Glomerular visceral epithelial cell (primary cell): ENCODE results near the gene MGST3.
"Not testable (repeated sequence)": the region's sequence is repeated elsewhere in the genome, so short reads cannot be mapped to it uniquely, and the experiment has no call there.

ENCODE experiments used
- DNase-seq: peaks from one replicate; pipeline ENCODE4 v3.0.0-alpha.2; 2016; ENCODE audit errors: extremely low spot score

The MGST3 gene

GRCh38 chr1:165629151-165629550 is 1.9 kb upstream of the MGST3 start:
- DNase-seq: no peak

GRCh38 chr1:165629848-165630628 is 996 bp upstream of the MGST3 start:
- DNase-seq: no peak

DNA sequence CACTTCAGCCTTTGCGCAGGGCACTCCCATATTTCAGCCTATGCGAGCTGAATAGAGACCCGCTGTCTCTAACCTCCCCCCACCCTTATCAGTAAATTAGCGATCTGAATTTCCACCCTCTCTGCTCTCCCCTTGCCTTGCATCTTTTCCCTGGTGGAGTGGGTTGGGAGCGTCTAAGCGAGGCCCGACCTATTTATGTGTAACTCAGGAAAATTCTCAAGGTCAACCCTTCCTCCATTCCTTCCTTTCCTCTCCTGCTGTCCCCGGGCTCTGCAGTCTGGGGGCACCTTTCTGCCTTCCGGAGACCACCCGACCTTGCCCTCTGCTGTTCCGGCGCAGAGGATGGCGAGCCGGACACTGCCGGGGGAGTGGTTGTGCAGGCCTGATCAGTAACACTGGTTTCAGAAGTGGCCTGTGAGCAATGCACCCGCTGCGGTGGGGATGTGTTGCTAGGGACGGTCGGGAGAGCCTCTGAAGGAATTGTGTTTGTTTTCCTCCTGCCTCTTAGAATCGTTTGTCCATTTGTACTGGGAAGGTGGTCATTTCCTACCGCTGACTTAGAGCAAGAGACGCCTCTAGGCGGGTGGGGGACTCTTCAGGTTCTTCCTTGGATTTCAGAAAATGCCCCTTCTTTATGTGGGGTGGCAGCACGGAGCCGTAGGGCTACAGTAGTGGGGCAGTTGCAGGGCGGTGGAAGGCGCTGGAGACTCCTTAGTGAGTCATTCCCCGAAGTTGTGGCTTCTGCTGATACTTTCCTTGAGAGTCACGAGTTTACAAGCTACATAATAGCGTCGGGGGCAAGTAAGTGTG is 513 bp downstream of the MGST3 start:
- DNase-seq: peak; percentile 84

GRCh38 chr1:165632152-165632469 is 1.1 kb downstream of the MGST3 start:
- DNase-seq: no peak

DNA sequence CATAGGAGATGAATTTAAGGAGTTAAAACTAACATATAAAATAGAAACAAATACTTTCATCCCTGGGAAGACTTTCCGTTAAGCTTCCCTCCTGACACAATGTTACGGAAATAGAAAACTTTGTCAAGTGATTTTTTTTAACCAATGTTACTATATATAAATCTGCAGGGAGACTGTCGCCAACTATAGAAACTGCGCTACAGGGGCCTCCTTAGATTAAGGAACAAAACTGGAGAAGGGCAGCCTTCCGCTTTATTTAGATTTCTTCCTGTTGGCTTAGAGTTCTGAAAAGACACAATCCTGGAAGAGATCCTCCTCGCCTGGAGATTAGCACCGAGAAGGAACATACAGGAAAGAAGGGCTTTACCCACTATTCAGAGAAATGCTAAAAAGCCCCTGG is 1.5 kb downstream of the MGST3 start:
- no peak for DNase-seq

DNA sequence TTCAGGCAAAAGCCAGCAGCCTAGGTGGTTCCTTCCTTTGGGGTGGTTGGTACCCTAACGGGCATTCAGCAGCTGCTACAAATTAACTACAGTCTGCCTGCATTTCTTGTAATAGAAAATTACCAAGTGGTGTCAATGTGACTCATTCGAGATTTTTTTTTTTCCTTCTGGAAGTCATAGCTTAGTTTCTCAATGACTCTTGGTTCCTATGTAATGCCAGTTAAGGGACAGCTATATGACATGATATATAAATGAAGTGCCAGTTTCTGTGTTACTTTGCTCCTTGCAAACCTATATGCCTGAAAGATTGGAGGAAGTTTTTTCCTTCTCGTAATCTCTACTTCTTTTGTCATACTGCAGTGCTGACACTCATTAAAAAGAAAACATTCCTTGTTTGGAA is 2.6 kb downstream of the MGST3 start:
- DNase-seq: peak; percentile 34

- DNase-seq: no peak
Observed at GRCh38 chr1:165634154-165634921, 3.3 kb downstream of the MGST3 start.

GRCh38 chr1:165635329-165635728 is 4.3 kb downstream of the MGST3 start:
- no peak for DNase-seq

- DNase-seq: no peak
Observed at GRCh38 chr1:165635823-165636222, 4.8 kb downstream of the MGST3 start.

DNA sequence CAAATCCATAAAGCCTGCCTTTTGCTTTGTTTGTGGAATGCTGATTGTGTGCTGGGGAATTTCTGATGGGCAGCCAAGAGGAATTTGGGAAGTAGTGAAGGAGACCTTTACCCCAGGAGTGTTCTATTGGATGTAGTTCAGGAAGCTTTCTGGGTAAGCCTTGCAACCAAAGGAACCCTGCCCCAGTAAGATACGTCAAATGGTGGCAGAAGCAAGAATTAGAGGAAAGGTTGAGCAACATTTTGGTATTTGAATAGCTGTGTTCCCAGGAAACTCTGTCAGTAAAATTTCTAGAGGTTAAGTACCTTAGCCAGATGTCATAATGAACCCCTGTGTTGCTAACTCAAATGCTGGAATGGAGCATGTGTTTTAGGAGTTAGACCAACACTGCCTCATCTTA is 6.4 kb downstream of the MGST3 start:
- no peak for DNase-seq

DNA sequence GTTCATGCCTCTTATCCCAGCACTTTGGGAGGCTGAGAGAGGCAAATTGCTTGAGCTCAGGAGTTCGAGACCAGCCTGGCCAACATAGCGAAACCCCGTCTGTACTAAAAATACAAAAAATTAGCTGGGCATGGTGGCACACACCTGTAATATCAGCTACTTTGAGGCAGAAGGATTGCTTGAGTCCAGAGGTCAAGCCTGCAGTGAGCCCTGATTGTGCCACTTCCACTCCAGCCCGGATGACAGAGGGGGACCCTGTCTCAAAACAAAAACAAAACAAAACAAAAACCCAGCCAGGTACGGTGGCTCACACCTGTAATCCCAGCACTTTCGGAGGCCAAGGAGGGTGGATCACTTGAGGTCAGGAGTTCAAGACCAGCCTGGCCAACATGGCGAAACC is 7.2 kb downstream of the MGST3 start:
- not testable (repeated sequence) for DNase-seq

DNA sequence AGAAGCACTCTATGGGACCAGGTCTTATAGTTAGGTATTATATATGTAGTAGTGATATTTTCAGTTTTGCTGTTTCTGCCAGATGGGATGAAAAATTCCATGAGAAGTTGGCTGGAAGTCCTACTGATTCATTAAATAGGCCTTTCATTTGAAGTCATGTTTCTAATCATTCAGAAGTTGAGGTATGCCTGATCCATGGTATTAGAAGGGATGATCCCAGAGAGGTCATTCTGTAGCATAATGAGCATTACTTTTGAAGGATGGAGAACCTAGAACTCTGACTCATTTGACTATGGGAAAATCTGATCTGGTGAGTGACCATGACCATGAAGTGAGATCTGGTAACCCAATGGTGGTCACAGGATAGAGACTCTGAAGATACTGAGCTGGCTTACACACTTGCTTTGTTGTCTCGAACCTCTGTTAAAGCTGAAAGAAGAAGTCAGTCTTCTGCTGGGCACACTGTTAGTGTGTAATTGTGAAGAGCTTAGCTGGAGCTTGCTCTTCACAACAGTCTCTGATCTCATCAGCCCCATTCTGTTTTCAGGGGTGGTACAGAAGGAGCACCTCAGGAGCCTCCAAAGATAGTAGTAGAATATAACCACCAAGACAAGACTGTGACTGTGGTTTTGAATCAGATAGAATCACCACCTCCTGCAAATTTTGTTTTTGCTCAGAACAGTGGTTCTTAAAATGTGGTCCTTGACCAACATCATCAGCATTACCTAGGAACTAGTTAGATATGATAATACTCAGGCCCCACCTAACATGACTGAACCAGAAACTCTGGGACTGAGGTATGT is 9.0 kb downstream of the MGST3 start:
- no peak for DNase-seq

- no peak for DNase-seq
Observed at GRCh38 chr1:165641231-165641987, 10.4 kb downstream of the MGST3 start.

DNA sequence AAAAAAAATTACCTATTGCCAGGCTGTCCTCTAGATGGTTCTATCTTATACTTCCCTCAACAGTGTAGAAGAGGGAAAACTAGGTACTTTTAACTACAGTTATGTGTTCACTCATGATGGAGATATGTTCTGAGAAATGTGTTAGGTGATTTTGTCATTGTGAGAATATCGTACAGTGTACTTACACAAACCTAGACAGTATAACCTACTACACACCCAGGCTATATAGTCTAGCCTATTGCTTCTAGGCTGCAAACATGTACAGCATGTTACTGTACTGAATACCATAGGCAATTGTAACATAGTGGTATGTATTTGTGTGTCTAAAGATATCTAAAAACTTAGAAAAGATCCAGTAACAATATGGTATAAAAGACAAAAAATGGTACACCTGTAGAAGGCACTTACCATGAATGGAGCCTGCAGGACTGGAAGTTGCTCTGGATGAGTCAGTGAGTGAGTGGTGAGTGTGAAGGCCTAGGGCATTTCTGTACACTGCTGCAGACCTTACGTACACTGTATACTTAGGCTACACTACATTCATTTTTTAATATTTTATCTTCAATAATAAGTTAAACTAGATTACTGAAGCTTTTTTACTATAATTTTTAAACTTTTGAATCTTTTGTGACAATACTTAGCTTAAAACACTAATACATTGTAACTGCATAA is 13.2 kb downstream of the MGST3 start:
- no peak for DNase-seq

DNA sequence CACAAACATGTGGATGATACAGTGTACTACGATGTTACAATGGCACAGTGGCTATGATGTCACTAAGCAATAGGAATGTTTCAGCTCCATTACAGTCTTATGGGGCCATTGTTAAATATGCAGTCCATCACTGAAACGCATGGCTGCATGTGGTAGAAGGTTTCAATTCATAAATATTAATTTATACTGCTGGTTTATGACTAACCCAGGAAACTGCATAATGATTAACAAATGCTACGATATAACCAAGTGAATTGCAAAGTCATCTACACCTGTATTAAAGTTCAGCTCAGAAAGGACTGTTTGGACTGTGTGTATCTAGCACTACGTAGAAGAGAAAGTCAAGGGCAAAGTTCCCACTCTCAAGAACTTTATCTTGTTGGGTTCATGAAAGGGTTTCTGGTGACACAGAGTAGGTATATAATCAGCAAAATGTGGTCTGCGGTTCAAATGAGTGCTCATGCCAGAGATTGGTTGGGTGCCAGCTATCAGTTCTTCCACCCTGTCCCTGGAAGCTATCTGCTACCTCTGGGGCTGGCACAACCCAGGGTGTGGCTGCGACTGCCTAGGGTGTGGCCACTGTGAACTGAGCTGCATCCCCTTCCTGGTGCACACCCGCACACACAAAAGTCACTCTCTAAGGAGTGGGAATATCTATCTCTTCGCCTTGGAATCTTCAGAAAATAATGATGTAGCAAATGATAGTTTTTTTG is 14.8 kb downstream of the MGST3 start:
- DNase-seq: peak; percentile 78

DNA sequence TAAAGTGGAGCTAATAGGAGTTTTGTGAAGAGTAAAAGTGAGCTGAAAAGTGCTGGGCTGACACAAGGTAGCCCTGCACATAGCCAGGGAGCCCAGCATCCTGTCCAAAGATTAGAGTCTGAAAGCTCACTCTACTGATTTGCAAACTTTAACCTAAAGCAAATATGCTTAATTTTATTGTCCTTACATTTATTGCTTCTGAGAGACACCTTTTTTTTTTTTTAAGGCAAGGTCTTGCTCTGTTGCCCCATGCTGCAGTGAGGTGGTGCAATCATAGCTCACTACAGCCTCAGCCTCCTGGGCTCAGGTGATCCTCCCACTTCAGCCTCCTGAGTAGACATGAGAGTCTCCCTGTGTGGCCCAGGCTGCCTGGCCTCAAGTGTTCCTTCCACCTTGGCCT is 16.5 kb downstream of the MGST3 start:
- no peak for DNase-seq

- peak; percentile 59 for DNase-seq
Observed at GRCh38 chr1:165647970-165648369, 16.9 kb downstream of the MGST3 start.

GRCh38 chr1:165648919-165649572 is 18.0 kb downstream of the MGST3 start:
- no peak for DNase-seq

DNA sequence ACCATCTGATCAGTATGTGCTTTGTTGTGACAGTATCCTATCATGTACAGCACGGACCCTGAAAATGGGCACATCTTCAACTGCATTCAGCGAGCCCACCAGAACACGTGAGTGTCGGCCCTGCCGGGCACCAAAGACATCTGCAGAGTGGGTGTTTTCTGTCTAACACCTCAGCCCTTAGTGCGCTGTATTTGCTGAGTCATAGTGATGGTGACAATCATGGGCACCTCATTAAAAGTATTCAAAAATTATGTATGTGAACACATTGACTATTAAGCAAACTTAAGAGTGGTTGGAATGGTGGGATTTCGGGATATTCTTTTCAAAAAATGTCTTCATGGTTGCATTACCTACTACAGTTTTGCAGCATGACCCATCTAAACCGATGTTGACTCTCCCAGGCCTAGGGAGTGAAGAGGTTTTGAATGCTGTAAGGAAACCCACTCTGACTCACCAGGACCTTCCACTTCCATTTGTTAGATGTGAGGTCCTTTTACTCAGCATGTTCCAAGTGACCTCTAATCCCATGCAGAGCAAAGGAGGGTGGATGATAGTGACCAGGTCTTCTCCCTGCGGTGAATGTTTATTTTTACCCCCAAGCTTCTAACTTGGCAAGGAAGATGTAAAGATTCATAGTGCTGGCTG is 20.1 kb downstream of the MGST3 start:
- DNase-seq: no peak
